GM19452 (cell line): Measurements from ENCODE around the gene BRICD5.
A peak's percentile ranks its signal among the peaks of the same experiment; 100 is the strongest.

Source experiments
- ATAC-seq: cut with Tn5 transposase; IDR thresholded peaks from one replicate; pipeline ENCODE4 v1.9.1; 2021; ENCODE audit not compliant: unreplicated experiment

BRICD5 gene

DNA sequence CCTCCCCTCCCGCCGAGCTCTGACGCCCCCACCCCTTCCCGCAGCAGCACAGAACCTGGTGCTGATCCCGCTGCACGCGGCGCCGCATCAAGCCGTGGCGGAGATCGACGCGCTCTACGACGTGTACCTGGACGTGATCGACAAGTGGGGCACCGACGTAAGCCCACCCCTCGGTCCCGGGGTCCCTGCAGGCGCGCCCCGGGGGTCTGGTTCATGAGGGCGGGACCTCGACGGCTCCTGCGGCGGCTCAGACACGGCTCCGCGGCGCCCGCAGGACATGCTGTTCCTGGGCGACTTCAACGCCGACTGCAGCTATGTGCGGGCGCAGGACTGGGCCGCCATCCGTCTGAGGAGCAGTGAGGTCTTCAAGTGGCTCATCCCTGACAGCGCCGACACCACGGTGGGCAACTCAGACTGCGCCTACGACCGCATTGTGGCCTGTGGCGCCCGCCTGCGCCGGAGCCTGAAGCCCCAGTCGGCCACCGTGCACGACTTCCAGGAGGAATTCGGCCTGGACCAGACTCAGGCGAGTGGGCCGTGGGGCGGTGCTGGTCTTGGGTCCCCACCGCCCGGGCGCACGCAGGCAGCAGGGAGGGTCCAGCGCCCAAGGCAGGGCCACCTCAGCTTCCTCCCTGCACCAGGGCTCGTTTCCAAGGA is 27.0 kb upstream of the BRICD5 start:
- no peak for ATAC-seq

DNA sequence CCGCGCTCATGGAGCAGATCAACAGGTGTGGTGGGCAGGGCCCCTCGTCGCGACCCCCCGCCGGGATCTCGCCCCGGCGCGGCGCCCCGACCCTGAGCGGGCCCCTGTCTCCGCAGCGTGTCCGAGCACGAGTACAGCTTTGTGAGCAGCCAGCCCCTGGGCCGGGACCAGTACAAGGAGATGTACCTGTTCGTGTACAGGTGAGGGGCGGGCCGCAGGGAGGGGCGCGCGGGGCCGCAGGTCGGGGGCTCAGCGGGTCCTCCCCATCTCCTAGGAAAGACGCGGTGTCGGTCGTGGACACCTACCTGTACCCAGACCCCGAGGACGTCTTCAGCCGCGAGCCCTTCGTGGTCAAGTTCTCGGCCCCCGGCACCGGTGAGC is 26.4 kb upstream of the BRICD5 start:
- no peak for ATAC-seq

DNA sequence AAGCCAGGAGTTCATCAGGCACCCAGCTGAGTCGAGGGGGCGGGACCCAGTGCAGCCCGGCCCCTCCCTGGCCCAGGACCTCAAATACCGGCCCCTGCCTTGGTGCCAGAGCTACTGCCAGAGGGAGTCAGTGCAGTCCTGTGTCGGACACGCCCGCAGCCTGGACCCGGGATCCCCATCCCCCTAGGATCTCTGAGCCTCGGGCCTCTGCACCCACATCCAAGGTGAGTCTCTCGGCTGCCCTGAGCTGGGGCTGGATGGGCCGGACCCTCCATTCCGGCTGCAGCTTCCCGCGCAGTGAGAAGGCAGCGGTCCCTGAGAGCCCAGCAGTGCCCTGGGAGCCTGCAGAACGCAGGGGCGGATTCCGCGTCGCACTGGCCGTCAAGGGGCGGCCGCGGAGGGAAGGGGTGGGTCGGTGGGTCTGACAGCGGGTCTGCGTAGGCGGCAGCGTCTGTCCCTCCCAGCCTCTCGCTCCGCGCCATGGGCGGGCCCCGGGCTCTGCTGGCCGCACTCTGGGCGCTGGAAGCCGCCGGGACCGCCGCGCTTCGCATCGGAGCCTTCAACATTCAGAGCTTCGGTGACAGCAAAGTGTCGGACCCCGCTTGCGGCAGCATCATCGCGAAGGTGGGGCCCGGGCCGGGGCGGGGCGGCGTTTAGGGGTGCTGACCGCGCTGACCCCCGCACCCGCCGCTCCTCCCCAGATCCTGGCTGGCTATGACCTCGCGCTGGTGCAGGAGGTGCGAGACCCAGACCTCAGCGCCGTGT is 25.9 kb upstream of the BRICD5 start, which contains the start of gene DNASE1L2:
Gene DNASE1L2, plus strand, starts transcription at position 108 of the 765 bp plus-strand sequence. Its CDS starts 373 bp downstream, at position 481.
- no peak for ATAC-seq

DNA sequence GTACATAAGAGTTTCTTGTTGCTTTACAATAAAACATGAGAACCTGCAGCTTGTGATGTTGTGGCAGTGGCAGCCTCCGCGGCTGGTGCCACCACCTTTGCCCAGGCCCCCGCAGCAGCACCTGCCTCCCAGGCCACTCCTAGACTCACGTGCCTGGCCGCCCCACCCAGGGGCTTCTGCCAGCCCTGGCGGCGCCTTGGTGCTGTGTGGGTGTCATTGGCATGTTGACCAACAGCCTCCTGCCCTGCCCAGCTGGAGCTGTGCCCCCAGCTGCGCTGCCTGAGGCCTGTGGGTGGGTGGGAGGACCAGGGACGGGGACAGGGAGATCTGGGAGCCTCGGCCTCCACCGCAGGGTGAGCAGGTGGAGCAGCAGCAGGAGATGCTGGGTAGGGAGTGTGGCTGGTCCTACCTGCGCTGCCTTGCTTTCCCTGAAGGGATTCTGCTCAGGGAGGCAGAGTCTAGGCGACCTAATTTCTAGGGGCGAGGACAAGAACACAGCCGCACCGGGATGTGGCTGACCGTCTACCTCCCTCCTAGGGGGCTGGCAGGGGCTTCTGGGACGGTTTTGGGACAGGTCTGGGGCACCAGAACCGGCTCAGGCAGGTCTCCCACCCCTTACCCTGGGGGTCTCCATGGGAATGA is 25.2 kb upstream of the BRICD5 start:
- ATAC-seq = no peak

DNA sequence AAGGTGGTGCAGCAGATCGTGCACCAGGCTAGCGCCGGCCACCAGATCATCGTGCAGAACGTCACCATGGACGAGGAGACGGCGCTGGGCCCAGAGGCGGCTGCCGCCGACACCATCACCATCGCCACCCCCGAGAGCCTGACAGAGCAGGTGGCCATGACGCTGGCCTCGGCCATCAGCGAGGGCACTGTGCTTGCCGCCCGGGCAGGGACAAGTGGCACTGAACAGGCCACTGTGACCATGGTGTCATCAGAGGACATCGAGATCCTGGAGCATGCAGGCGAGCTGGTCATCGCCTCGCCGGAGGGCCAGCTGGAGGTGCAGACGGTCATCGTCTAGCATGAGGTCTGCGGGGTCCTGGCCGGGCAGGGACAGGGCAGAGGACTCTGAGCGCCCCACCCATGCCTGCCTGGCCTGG is 24.6 kb upstream of the BRICD5 start:
- ATAC-seq = no peak

DNA sequence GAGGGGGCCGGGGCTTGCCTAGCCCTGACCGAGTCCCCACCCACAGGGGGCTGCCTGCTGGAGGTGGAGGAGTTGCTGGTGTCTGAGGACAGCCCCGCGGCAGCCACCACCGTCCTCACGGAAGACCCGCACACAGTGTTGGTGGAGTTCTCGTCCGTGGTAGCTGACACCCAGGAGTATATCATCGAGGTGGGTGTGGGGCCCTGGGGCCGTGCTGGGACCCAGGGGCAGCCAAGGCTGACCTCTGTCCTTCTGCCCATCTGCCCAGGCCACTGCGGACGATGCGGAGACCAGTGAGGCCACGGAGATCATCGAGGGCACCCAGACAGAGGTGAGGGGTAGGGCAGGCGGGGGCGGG is 24.1 kb upstream of the BRICD5 start:
- ATAC-seq = no peak

DNA sequence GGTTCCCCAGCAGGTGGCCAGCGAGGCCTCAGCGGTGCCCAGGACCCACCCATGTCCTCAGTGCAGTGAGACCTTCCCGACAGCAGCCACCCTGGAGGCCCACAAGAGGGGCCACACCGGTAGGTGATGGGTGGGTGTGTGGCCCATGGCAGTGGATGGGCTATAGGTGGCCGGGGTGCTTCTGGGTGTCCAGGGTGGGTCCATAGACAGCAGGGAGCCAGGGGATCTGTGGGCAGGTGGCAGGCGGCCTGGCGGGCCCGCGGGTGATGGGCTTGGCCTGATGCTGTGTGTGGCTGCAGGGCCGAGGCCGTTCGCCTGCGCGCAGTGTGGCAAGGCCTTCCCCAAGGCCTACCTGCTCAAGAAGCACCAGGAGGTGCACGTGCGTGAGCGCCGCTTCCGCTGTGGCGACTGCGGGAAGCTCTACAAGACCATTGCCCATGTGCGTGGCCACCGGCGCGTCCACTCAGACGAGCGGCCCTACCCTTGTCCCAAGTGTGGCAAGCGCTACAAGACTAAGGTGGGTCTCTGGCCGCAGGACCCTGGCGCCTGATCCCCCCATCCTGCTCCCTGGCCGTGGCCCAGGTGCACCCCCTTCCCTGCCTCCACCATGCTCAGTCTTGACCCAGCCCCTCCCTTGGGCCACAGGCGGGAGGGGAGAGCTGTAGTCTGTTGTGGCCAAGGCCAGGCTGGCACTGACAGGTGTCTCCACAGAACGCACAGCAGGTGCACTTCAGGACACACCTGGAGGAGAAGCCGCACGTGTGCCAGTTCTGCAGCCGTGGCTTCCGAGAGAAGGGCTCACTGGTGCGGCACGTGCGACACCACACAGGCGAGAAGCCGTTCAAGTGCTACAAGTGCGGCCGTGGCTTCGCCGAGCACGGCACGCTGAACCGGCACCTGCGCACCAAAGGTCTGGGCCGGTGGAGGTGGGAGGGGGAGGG is 23.5 kb upstream of the BRICD5 start:
- ATAC-seq = no peak

DNA sequence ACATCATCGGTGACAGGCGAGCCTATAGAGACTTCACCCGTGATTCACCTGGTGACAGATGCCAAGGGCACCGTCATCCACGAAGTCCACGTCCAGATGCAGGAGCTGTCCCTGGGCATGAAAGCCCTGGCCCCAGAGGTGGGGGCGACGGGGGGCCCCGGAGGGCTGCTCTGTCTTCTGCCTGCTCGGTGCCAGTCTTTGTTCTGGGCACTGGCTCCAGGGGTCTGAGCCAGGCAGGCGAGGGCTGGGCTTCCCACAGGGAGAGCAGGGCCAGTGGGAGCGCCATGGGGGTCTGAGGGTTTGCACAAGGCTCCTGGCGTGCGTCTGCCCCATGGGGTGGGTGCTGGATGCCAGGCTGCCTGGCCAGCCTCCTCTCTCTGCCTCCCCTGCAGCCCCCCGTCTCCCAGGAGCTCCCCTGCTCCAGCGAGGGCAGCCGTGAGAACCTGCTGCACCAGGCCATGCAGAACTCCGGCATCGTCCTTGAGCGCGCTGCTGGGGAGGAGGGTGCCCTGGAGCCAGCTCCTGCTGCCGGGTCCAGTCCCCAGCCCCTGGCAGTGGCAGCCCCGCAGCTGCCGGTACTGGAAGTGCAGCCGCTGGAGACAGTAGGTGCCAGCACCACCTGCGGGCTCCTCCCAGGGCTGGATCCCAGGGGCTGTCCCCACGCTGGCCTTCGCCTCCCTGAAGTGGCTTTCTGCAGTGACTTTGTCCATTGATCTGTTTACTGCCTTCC is 22.5 kb upstream of the BRICD5 start:
- no peak for ATAC-seq

DNA sequence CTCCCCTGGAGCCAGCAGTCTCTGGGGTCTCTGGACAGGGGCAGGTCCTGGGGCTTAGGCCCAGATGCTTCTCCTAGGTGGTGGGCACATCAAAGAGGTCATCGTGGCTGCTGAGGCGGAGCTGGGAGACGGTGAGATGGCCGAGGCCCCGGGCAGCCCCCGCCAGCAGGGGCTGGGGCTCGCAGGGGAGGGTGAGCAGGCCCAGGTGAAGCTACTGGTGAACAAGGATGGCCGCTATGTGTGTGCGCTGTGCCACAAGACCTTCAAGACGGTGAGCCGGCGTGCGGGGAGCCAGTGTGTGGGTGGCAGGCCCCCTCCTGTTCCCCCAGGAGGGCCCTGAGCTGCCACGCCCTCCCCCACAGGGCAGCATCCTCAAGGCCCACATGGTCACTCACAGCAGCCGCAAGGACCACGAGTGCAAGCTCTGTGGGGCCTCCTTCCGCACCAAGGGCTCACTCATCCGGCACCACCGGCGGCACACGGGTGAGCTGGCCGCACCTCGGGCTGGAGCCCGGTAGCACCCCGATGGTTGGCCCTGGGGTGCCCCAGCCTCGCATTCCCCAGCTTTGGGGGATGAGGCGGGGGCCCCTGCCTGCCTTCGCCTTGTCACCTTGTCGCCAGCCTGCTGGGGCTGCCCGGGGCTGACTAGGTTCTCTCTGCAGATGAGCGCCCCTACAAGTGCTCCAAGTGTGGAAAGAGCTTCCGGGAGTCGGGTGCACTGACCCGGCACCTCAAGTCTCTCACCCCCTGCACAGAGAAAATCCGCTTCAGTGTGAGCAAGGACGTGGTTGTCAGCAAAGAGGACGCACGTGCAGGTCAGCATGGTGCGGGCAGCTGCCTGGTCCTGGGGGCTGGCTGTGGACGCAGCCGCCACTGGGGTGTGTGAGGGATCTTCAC is 21.7 kb upstream of the BRICD5 start:
- ATAC-seq = no peak

DNA sequence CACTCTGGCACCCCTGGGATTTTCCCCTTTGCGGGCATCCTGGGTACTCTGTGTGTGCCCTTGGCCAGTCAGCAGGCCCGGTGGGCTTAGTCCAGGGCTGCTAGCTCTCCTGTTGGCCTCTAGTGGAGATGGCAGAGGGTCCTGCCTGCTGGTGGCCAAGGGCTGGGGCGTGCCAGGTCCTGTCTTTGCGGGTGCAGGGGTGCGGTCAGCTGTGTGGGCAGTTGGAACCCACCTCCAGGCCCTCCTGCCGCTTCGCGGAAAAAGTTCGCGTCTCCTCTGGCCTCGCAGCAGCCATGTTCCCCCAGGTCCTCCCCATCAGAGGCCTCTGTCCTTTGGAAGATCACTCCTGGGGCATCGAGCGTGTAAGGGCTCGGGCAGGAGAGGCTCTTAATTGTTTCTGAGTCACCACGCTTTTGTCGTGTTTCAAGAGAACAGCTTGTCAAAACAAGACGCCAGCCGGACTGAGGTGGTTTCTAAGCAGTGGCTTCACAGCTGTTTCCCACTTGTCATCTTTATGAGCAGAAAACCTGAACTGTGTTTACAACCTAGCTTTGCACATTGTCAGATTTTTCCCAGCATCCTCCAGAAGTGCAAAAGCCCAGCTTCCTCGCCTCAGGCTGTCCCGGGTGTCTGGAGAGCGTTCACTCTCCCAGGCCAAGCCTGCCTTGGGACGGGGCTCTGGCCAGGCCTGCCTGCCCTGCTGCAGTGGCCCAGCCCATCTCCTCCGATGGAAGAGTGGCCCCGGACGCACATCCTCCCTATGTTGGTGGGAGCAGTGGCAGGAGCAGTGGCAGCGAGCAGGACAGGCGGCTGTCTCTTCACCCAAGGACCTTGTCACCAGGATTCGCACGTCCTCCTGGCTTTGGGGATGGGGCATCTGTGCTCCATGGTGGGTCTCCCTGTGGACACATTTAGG is 20.6 kb upstream of the BRICD5 start:
- ATAC-seq = no peak

DNA sequence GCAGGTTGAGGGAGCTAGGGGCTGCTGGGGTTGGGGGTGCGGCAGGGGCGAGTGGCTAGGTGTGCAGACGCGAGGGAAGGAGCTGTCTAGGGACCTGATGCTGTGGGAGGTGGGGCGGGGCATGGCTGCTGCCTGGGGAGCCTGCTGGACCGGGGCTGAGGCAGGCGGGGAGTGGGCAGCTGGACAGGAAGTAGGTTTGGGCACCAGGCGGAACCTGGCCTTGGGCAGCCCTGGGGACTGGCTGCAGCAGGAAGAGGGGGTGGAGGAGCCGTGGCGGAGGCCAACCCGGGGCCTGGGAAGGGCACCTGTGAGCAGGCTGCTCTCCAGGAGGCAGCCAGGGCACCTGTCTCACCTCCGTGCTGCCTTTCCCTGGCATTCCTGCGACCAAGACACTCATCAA is 19.7 kb upstream of the BRICD5 start:
- ATAC-seq = no peak

DNA sequence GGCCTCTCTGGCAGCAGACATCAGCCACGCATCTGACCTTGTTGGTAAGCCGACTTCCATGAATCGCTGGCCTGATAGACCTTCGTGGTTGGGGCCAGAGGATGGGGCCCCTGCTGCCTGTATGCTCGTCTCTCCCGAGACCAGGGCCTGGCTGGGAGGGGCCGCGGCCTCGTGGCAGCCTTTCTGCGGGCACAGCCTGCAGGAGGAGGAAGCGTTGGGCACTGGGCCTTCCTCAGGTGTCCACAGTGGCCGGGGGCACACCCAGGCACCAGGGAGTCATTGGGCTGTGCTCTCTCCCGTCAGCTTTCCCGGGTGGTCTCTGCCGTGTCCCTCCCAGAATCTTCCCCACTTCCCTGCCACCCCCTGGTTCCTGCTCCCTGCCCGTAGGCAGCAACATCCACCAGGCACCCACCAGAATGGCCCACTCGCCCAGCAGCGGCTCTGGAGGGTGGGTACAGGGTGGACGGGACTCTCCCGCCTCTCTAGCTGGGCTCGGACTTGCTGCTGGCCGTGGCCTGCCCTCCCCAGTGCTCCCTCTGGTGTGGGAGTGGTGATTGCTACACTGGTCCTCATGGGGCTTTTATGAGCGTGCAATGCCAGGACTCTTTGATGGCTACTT is 19.1 kb upstream of the BRICD5 start:
- ATAC-seq = no peak

DNA sequence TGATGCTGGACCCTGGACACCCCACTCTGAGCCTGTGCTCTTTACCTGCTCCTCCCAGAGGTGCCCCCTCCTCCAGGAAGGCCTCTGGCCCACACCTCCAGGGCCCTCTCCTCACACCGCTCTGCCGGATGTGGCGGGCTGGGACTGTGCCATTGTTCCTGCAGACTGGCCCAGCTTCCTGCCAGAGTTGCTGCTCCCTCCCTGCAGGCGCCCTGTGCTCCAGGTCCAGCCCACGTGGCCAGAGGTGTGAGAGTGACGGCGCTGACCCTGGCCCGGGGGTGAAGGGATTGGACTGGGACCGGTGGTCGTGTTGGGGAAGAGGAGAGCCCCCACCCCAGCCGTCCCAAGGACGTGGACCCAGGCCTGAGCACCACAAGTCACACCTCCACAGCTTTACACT is 18.4 kb upstream of the BRICD5 start:
- ATAC-seq = no peak

DNA sequence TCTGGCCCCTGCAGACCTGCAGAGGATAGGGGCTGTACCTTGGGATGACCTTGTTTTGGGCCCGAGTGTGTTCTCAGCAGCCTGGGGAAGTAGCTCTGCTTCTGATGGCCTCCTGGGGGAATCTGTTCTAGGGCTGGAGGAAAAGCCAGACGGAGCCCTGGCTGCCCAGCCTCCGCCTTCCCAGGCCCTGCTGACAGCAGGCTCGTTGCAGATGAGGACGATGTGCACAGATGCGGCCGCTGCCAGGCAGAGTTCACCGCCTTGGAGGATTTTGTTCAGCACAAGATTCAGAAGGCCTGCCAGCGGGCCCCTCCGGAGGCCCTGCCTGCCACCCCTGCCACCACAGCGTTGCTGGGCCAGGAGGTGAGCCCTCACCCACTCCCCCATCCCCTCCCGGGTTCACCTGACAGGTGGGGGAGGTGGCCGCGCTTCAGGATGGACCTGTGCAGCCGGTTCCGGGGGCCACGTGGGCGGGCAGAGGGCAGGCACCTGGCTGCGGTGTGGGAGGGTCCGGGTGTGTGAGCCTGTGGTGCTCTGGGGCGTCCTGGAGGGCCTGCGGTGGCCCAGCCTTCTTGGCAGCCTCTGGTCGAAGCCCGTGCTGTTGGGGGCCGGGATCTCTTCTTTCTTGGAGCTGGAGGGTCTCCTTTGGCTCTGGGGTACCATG is 17.6 kb upstream of the BRICD5 start:
- ATAC-seq = no peak

DNA sequence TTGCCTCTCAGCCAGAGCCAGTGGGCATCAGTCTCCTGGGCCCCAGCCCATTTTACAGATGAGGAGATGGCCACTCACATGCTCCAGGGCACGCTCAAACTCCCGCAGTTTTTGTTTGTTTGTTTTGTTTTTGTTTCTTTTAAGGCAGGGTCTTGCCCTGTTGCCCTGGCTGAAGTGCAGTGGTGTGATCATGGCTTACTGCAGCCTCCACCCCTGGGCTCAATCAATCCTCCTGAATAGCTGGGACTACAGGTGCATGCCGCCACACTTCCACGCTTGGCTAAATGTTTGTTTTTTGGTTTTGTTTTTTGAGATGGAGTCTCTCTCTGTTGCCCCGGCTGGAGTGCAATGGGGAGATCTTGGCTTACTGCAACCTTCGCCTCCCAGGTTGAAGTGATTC is 16.3 kb upstream of the BRICD5 start:
- ATAC-seq = no peak

DNA sequence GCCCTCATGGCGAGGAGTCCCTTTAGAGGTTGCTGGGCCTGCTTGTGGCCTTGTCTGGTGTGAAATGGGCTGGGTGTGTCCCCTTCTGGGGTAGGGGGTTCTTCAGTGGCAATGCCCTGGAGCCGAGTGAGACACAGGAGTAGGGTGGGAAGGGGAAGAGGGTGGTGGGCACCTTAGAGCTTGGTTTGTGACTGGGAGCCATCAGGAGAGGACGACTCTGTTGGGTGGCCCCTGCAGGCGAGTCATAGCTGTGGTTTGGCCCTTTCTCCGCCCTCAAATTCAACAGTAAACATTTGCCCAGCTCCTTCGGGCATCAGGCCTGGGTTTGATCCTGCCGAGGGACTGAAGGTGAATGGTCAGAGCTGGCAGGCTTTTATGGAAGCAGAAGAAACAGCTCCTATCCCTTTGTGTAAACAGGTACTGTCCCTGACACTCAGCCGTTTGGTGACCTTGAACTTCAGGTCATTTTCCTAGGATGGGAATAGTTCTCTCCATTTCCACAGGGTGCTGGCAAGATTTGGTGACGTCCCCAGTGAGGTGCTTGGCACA is 15.7 kb upstream of the BRICD5 start:
- no peak for ATAC-seq

DNA sequence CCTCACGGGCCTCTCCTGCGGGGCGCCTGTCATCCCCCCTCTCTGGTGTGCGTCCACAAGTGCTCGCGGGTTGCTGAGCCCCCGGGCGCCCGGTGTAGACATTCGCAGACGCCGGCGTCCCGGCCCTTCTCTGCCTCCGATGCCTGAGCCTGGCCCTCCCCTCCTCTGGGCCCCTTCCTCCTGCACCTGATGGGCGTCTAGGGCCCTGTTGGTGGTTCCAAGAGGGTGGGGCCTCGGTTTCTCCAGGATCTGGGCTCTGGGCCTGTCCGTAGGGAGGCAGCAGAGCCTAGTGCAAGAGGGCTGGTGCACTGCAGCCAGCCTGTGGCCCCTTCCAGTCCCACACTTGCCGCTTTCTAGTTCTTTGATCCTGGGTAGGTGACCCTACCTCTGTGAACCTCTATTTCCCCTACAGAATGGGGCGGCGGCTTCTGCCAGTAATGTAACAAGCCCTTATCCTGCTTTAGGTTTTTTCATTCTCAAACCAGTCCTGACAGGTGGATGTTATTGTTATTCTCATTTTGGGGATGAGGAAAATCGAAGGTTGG is 13.4 kb upstream of the BRICD5 start:
- ATAC-seq = peak; percentile 9
